DMS114 treated with DMSO at 0.1 percent for 48 hours (cell line): ENCODE measurements around the gene UTS2B.

Experiments
- DNase-seq: peaks from one replicate; lab custom pipeline; 2025; ENCODE audit not compliant: unreplicated experiment; lab: John Stamatoyannopoulos, UW

Gene UTS2B, protein sequence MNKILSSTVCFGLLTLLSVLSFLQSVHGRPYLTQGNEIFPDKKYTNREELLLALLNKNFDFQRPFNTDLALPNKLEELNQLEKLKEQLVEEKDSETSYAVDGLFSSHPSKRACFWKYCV

DNA sequence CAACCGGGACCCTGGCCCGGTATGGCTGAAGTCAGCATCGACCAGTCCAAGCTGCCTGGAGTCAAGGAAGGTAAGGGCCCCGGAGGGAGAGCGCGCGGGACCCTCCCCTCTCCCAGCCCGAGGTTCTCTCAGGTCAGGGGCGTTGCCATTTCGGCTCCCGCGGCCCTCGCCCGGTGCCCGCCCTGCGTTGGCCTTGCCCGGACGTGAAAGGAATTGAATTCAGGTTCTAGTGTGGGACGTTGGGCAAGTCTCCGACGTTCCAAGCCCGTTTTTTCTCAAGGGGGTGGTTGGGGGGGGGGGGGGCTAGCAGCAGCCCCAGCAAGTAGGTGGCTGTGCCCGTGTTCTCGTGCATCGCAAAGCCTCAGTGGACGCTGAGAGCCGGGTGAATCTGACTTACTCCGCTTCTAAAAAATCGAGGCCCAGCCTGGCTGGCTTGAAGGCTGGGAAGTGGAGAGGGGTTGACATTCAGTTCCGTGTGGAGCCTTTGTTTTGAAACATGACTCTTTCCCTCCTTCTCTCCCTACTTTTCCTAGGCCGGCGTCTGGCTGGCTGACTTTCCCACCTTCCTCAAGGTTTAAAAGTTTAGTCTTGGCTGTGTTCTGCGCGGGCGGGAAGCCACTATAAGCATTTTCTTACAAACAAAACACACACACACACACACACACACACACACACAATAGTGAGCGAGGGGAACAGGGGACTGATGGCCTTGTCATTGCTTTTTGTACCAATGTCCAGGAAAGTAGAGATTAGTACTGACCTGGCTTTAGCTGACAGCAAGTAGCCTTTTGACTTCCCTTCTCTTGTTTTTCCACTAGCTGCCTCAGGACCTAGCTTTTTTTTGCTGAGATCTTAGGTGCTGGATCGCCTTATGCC, at the start of gene UTS2B:
Gene UTS2B (minus strand): TSS at position 873 of the 876 bp plus-strand sequence. CDS start 48,337 bp downstream, outside the sequence.
- peak; percentile 16 for DNase-seq

DNA sequence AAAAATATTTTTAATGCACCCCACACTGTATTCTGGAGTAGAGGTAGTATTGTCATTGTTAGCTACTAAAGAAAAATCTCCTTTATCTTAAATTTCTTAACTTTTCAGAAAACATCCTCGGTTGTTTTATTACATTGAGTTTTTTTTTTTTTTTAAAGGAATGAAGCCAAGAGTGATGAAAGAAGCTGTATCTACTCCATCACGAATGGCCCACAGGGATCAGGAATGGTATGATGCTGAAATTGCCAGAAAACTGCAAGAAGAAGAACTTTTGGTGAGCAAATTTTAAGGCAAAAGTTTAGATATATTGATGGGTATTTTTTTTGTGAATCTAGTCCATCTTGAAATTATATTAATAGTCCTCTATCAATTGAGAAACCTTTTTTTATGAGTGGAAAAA, 49.7 kb upstream of the UTS2B start:
- no peak for DNase-seq

DNA sequence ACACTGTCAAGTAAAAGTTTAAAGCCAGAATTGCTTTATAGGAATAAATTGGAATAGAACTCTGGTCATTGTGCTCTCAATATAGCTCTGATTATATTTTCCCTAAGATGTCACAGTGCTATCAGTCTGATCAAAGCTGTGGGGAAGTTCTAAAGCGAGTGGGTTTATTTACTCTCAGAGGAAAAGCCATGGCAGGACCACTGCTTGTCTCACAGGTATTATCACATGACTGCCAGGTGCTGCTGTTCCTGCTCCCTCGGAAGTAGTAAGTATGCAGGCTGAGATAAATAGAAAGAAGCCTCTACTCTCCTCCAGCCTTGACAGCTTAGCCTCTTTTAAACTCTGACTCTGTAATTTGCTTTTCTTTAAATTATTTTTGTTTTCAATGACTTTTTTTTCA, 49.1 kb upstream of the UTS2B start:
- DNase-seq = no peak

DNA sequence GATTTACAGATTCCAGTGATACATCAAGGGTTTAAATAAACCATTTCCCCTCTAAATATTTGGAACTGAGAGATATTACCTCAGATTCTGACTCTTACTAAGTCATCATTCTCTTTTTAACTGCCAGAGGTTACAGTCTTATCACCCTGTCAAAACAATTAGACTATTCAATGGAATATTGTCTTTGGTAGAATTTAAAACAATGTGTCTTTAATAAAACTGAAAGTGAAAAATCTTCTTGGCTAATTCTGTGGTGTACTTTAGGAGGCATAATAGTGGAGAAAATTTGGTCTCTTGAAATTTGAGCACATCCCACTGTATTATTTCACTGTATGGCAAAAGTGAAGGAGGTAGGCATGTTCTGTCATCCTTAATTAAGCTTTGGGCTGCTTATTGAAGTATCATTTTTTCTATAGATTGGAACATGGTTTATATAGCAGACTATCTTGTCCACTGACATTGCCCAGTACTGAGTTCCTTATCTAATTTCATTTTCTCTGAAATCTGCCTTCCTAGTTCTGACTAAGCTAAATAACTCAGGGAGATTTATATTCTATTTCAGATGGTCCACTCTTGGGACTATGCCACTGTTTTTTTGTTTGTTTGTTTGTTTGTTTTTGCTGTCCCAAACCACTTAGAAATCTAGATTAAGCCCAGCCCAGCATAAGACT, 48.0 kb upstream of the UTS2B start:
- DNase-seq = no peak

DNA sequence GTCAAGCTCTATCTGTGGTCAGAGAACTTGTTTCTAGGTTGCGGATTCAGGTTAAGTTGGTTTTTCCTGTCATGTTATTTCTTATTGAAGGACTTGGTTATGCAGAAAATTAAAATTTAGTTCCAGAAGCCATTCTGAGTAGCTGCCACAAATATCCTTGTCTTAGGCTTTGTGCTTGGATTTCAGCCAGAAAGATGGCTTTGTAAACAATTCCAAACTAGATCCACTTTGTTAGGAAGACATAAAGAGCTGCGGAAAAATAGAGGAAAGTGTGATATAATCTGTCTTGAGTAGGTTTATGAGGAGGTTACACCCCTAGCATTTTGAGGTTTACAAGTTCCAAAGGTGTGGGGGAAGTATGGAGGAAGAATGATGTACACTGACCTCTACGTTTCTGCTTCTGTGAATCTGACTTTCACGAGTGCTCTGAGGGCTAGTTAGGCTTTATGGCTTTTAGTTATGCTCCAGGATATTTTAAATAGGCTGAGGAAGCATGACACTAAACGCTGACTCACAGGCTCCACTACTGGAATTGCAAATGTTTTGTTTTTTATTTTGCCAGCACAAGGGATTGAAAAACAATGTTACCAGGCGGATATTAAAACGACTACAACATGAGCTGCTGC, 46.3 kb upstream of the UTS2B start:
- DNase-seq = no peak

DNA sequence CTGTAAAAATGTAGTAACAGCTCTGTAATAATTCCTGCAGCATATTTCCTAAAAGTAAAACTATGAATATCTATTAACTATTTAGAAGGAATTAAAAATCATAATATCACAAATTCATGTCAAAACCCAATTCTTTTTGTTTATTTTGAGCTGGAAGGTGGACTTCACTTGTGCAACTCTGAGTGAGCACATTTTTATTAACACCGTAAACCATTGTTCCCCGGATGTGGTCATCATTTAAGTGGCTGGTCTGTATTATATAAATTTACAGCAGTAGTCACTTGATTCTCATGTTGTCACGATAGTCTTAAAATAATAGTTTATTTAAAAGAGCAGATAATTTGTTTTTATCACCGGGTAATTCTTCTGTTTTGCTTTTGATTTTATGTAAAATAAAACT, 43.0 kb upstream of the UTS2B start:
- DNase-seq = no peak

DNA sequence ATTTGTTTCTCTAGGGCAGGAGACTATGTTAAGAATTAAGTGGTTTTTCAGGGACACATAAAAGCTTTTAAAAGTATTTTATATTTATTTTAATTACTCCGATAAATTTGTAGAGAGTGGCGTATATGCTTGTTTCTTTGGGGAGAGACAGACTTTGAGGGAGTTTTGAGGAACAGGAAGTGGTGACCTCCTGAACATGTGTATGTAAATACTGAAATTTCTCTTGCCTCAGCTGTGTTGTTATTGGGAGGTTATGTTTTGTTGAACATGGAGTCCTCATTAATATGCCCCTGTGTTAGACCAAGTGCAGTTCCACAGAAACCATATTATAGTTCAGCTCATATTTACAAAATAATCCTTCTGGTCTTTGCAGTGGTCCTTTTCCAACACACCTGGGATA, 41.8 kb upstream of the UTS2B start:
- no peak for DNase-seq

DNA sequence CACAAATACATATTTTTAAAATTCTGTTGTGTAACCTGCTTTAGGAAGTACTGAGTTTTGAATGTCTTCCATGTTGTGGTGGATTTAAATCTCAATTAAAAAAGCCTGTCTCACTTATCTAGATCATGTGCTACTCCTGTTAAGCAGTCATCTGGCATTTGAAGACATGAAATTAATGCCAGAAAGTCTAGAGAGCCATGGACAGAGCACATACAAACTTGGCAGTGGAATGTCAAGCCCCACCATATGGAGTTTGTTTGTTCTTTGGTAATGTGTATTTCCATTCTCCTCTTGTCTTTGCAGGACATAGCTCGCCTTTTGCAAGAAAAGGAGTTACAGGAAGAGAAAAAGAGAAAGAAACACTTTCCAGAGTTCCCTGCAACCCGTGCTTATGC, 39.3 kb upstream of the UTS2B start:
- DNase-seq = no peak

DNA sequence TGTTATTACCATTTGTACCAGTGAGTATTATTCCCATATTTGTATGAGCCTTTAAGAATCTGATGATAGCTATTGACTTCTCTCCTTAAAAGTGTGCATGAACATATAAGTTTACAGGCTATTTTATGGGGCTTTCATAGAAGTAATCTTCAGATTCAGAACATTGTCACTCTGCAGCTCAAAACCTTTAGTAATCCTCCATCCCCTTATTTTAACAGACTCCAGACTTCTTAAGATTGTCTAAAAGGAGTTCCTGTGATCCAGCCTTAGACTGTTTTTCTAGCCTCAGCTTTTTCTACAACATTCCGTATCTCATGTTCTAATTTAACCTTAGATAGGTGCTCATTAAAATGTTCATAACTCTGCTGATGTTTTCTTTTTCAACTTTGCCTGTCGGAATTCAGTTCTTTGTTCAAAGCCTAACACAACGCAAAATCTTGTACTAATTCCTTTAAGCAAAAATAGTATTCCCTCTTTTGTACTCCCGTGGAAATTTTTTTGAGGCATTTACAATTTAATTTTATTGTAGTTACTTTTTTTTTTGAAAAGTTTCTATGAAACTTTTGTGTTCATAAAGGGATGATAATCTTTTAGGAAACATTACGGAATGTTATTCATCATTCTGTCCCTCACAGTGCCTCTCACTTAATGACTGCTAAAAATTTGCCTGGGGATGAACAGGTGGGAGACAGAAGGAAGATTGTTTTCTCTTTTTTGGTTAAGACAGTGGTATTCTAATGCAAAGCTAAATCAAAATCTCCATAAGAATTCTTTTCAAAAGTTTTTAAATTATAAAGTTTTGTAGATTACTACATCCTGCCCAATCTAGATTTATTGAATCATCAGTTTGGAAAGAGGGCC, 38.7 kb upstream of the UTS2B start:
- no peak for DNase-seq

DNA sequence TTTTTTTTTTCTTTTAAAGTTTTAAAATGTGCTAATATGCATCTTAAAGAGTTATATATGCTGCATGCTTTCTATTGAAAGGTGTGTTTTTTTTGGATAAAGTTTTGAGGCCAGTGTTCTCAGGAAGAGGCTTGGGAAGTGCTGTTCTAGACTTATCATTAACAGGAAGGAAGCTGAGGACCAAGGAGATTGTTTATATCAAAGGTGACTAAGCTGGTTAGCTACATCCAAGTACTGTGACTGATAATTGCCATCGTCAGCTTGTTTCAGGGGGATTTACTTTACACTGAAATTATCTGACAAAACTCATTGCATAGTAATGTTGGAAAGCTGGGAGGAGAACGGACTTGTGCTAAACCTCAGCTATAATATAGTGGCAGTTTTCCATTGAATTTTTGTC, 36.3 kb upstream of the UTS2B start:
- no peak for DNase-seq

DNA sequence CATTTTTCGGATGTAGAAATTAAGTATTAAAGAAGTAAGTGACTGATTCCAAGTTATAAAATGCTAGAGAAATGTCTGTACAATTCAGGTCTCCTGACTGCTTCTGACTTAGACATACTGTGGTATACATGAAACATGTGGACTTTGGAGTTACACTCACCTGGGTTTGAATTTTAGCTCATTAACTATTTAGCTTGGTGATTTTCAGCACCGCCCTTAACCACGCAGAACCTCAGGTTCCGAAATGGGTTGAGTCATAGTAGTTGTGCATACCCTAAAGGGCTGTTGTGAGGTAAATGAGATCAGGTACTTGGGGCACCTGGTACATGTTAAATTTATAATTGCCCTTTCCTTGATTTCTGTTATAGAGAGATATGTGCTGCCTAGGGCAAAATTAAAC, 32.9 kb upstream of the UTS2B start:
- DNase-seq = no peak

DNA sequence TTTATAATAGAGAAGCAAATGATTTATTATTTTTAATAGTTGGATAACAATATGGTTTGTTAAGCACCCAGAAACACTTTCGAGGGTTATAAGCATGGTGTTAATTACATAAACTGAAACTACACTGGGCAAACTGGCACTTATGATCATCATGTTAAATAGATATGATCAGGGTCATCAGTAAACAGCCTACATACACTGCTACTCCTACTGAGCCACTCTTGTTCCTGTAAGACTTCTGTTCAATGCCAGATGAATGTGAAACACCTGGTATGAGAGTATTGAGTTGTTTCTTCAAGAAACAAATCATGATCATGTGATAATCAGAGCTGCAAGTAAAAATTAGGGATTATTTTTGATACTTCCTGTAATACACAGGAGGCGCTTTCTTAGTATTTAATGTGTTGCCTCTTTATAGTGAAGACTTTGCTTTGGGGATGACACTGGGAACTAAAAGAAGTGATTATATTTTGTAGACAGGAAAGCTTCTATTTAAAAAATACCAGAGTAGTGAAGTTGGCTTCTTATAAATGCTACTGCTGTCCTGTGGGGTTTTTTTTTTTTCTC, 32.3 kb upstream of the UTS2B start:
- DNase-seq = no peak

DNA sequence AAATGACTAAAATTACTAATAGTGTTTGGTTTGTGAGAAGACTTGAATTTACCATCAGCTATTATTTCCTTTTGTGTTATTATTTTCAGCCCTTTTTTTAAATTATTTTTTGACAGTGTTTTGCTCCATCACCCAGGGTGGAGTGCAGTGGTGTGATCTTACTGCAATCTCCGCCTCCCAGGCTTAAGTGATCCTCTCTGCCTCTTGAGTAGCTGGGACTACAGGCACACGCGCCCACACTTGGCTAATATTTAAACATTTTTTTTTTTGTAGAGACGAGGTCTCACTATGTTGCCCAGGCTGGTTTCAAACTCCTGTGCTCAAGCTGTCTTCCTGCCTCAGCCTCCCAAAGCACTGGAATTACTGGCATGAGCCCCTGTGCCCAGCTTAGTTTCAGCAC, 31.7 kb upstream of the UTS2B start:
- no peak for DNase-seq

DNA sequence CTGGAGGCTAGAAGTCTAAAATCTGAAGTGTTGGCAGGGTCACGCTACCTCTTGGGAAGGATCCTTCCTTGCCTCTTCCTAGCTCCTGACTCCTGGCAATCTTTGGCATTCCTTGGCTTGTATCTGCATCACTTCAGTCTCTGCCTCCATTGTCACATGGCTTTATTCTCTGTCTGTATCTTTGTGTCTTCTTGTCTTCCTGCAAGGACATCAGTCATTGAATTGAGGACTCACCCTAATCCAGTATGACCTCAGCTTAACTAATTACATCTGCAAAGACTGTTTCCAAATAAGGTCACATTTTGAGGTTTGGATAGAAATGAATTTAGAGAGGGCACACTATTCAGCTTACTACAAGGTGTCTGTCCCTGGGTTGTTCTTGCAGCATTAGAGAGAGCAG, 31.1 kb upstream of the UTS2B start:
- no peak for DNase-seq

DNA sequence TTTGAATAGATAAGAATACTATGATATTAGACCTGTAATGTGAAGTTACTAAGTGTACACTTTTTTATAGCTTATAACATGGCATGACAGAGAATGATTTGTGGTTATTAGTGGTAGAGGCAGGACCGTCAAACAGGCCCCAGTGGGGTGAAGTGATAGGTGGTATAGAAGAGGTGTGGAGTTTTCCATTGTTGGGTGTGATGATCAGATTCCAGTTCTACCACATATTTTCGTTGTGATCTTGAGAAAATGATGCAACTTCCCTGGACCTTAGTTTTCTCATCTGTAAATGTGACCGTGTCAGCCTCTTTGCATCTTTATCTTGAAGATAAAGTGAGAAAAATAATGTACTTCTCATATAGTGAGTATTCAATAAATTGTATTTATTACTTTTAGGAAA, 30.3 kb upstream of the UTS2B start:
- no peak for DNase-seq

DNA sequence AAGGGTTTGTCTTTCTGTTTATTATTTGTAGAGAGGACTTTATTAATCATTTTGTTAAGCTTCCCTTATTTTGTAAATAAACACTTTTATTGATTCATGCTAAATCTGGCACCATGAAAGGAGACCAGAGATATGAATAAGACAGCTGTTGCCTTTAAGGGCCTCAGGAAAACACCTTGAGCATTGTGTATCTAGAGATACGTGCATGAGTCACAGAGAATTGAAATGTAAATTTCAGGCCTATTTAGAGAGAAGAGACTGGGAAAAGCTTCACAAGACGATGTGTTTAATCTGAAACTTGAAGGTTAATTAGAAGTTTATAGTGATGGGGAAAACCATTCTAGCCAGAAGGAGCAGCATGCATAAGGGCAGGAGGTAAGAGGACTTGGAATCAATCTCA, 28.6 kb upstream of the UTS2B start:
- no peak for DNase-seq

DNA sequence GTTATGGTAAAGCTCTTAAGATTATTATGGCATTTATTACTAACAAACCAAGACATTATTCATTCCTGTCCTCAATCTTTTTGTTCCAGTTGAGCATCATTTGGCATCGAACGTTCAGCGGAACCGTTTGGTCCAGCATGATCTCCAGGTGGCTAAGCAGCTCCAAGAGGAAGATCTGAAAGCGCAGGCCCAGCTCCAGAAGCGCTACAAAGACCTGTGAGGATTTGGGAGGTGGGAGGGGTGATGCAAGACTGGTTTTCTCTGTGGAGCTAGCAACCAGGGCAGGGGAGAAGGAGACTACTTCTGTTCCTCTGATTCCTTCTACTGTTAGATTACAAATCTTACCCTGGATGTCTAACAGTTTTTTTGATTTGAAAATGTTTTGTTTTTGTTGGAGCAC, 27.6 kb upstream of the UTS2B start:
- DNase-seq = no peak

DNA sequence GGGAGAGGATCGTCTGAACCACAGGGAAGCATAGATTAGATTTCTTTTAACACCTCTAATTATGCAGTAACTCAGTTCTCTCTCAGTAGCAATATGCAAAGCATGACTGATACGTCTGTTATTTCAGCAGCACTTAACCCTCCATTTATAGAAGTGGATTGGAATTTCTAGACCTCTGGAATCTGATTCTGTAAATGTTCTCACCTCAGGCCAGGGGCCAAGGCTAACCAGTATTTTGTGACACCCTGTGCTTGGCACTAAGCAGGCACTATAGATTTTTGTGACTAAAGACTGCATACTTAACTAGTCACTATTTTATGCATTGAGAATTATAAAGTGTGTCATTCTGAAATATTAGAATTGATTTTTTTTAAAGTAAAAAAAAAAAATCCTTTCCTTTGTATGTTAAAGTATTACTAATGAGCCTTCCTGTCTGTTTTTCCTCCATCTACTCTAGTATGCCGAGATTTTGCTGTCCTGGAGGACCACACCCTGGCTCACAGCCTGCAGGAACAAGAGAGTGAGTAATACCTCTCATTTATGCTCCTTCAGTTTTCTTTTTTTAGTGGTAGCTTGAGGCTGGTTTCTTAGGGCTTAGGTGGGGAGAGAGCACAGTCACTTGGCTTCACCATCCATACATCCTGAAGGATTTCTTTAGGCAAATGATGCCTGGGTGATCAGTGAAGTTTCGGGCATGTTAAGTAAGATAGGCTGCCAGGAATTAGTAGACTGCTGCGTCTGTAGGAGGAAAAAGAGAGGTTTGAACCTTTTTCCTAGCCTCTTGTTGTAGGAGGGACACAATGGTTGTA, 26.5 kb upstream of the UTS2B start:
- DNase-seq = no peak

DNA sequence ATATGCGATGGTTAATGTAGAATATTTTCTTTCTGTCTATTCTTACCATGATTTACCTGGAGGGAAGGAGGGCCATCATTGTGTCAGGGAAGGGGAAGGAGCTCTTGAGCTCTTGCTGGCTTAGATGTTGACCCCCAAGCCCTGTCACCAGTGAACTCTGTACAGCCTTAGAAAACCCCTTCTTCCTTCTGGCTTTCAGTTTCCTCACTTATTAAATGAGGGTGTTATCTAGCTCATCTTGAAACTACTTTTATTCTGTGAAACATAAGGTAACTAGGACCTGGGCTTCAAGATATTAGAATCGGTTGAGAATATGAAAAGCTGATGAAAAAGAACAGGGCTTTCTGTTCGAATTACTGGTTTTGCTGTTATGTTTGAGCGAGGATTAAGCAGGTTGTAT, 25.1 kb upstream of the UTS2B start:
- no peak for DNase-seq
